Middle frontal gyrus (tissue), 1 donor: Measurements from ENCODE around the gene C2orf42.
"Not testable (repeated sequence)": the region's sequence is repeated elsewhere in the genome, so short reads cannot be mapped to it uniquely, and the experiment has no call there.

Experiments
- DNase-seq: peaks from one replicate; pipeline ENCODE4 v3.0.0-alpha.2; 2015; ENCODE audit warnings: low spot score; ENCODE audit errors: extremely low spot score

C2orf42 gene

DNA sequence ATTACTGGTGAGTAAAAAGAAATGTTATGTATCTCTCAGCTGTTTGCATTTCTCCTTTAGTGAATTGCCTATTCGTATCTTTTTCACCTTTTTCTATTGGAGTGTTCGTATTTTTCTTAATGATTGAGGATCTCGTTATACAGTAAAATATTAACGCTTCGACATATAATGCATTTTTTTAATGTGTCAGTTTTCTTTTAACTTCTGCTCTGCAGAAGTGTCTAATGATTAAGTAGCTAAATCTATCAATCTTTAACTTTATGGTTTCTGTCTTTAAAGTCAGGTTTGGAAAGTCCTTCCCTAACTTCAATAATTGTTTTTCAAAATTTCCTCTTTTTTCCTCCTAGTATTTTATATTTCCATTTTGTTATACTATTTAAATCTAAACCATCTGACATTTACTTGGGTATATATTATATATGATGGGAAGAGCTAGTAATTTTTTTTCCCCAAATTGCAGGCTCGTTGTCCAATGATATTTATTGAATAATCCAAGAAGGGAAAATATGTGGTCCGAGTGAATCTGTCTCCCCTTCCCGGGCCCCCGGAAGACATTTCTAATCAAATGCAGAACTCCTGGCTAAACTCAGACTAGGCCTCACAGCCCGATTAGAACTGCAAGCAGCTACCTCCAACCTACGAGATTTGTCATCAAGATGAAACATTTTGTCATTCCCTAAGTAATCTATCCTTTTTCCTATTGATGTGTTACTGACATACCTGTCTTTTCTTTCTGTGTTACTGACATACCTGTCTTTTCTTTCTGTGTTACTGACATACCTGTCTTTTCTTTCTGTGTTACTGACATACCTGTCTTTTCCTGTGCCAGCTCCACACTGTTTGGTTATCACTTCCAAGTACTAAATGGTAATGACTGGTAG, 86.3 kb downstream of the C2orf42 start:
- DNase-seq: no peak

DNA sequence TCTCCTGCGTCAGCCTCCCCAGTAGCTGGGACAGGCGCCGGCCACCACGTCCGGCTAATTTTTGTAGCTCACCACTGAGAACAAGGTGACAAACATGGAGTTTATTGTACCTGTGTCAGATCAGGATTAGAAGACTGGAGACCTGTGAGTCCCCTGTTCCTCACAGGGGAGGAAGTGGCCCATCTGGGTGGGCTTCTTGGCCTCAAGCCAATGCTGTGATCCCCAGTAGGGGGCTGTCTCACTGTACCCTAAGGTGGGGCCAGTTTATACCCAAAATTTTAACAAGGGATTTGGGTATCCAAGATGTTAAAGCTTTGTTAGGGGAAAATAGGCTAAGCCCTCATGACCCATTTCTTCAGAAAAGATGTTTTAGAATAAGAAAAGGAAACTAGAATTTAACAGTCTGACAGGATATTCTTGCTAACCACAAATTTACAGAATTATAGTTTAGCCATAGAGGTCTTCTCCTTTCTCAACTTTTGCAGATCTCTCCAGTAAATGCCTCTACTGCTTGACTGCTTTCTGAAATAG, 87.2 kb downstream of the C2orf42 start:
- DNase-seq: no peak

DNA sequence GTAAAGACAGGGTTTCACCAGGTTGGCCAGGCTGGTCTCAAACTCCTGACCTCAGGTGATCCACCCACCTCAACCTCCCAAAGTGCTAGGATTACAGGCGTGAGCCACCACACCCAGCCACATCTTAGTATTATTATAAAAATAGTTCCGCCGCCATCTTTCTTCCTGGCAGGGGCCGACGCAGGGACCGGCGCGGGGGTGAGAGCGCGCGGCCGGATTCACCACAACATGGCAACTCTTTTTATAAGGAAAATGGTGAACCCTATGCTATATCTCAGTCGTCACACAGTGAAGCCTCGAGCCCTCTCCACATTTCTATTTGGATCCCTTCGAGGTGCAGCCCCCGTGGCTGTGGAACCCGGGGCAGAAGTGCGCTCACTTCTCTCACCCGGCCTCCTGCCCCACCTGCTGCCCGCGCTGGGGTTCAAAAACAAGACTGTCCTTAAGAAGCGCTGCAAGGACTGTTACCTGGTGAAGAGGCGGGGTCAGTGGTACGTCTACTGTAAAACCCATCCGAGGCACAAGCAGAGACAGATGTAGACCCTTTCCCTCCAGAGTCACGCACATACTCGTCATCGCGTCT, 88.4 kb downstream of the C2orf42 start:
- DNase-seq: not testable (repeated sequence)

DNA sequence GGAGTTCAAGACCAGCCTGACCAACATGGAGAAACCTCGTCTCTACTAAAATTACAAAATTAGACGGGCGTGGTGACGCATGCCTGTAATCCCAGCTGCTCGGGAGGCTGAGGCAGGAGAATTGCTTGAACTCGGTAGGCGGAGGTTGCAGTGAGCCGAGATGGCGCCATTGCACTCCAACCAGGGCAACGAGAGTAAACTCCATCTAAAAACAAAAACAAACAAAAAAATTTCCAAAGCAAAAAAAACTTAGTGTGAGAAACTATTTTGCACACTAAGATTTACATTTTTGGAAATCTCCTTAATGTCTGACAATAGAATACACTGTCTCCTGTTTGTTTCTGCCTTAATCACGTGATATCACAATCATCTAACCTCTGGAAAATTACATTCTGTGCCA, 89.1 kb downstream of the C2orf42 start:
- DNase-seq: not testable (repeated sequence)

DNA sequence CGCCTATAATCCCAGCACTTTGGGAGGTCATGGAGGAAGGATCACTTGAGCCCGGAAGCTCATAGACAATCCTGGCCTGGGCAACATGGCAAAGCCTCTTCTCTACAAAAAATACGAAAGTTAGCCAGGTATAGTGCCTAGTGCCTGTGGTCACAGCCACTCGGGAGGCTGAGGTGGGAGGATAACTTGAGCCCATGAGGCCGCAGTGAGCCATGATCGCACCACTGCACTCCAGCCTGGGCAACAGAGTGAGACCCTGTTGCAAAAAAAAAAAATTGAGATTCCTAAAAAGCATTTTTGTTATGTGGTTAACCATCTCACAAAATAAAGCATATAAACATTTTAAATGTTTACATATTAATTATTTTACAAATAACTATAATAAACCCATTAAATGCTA, 89.6 kb downstream of the C2orf42 start:
- no peak for DNase-seq
